ENCODE data around the gene TACR1. TPM values are rescaled to one million over a fixed set of nuclear protein-coding genes. Genes with fewer than 3 reads are reported as not detected.

The TACR1 gene
- total and polyA plus RNA-seq, 2 experiments from 2014 or later, result 3.5 to 7.3 TPM

- TF ChIP-seq, protein P1, sequence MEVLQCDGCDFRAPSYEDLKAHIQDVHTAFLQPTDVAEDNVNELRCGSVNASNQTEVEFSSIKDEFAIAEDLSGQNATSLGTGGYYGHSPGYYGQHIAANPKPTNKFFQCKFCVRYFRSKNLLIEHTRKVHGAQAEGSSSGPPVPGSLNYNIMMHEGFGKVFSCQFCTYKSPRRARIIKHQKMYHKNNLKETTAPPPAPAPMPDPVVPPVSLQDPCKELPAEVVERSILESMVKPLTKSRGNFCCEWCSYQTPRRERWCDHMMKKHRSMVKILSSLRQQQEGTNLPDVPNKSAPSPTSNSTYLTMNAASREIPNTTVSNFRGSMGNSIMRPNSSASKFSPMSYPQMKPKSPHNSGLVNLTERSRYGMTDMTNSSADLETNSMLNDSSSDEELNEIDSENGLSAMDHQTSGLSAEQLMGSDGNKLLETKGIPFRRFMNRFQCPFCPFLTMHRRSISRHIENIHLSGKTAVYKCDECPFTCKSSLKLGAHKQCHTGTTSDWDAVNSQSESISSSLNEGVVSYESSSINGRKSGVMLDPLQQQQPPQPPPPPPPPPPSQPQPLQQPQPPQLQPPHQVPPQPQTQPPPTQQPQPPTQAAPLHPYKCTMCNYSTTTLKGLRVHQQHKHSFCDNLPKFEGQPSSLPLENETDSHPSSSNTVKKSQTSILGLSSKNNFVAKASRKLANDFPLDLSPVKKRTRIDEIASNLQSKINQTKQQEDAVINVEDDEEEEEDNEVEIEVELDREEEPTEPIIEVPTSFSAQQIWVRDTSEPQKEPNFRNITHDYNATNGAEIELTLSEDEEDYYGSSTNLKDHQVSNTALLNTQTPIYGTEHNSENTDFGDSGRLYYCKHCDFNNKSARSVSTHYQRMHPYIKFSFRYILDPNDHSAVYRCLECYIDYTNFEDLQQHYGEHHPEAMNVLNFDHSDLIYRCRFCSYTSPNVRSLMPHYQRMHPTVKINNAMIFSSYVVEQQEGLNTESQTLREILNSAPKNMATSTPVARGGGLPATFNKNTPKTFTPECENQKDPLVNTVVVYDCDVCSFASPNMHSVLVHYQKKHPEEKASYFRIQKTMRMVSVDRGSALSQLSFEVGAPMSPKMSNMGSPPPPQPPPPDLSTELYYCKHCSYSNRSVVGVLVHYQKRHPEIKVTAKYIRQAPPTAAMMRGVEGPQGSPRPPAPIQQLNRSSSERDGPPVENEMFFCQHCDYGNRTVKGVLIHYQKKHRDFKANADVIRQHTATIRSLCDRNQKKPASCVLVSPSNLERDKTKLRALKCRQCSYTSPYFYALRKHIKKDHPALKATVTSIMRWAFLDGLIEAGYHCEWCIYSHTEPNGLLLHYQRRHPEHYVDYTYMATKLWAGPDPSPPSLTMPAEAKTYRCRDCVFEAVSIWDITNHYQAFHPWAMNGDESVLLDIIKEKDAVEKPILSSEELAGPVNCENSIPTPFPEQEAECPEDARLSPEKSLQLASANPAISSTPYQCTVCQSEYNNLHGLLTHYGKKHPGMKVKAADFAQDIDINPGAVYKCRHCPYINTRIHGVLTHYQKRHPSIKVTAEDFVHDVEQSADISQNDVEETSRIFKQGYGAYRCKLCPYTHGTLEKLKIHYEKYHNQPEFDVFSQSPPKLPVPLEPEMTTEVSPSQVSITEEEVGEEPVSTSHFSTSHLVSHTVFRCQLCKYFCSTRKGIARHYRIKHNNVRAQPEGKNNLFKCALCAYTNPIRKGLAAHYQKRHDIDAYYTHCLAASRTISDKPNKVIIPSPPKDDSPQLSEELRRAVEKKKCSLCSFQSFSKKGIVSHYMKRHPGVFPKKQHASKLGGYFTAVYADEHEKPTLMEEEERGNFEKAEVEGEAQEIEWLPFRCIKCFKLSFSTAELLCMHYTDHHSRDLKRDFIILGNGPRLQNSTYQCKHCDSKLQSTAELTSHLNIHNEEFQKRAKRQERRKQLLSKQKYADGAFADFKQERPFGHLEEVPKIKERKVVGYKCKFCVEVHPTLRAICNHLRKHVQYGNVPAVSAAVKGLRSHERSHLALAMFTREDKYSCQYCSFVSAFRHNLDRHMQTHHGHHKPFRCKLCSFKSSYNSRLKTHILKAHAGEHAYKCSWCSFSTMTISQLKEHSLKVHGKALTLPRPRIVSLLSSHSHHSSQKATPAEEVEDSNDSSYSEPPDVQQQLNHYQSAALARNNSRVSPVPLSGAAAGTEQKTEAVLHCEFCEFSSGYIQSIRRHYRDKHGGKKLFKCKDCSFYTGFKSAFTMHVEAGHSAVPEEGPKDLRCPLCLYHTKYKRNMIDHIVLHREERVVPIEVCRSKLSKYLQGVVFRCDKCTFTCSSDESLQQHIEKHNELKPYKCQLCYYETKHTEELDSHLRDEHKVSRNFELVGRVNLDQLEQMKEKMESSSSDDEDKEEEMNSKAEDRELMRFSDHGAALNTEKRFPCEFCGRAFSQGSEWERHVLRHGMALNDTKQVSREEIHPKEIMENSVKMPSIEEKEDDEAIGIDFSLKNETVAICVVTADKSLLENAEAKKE (CRISPR knock-in tag; IDR thresholded peaks at IDR 0.05), result no peak
- TF ChIP-seq ZNF114 (CRISPR knock-in tag; IDR thresholded peaks at IDR 0.05) (no peak), NANOG (IDR thresholded peaks at IDR 0.05; ENCODE audit: borderline replicate concordance) (no peak), JUNB (IDR thresholded peaks at IDR 0.05; ENCODE audit: unreplicated experiment) (no peak), STAT1 (IDR thresholded peaks at IDR 0.05; ENCODE audit: unreplicated experiment) (no peak), REST (IDR thresholded peaks at IDR 0.05; ENCODE audit: unreplicated experiment) (no peak)
Measured at GRCh38 chr2:75113231-75113869, 86.0 kb downstream of the TACR1 start (continued).

Data from GM23338 (cell line).